Activated CD4-positive, CD25-positive, alpha-beta regulatory T cell treated with anti-CD3 and anti-CD28 coated beads, Interleukin-2, amount 50 U/mL, for 72 hours (primary cell): Measurements from ENCODE around the gene CD248.
"Not testable (repeated sequence)": the region's sequence is repeated elsewhere in the genome, so short reads cannot be mapped to it uniquely, and the experiment has no call there.

Source experiments
- DNase-seq: peaks from one replicate; pipeline ENCODE4 v3.0.0; 2021

CD248 gene

DNA sequence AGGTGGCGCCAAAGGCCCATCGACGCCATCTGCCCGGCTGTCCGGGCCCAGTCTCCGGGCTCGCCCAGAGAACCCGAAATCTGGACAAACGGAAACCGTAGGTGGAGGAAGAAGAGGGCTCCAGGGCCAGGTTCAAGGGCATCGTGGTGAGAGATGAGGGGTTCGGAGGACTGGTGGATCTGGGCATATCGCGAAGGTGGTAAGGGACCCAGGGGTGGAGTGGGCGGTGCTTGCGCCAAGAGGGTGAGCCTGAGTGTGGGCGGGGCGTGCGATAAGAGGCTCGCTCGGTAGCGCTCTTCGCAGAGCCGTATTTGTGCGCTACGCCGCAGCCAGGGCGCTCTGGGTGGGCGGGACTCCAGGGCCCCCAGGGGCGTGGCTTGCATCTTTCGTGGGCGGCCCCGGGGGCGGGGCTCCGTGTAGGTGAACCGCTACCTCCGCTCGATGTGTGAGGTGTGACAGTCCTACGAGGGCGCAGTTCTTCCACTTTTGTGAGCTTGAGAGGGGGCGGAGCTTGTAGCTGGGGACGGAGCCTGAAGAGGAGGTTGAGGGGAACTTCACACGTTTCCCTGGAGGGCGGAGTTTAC lies 4.8 kb downstream of the CD248 start:
- peak; percentile 91 for DNase-seq

- DNase-seq: no peak
Observed at GRCh38 chr11:66311470-66311964, 5.3 kb downstream of the CD248 start.

- not testable (repeated sequence) for DNase-seq
Observed at GRCh38 chr11:66310803-66311440, 5.9 kb downstream of the CD248 start.

DNA sequence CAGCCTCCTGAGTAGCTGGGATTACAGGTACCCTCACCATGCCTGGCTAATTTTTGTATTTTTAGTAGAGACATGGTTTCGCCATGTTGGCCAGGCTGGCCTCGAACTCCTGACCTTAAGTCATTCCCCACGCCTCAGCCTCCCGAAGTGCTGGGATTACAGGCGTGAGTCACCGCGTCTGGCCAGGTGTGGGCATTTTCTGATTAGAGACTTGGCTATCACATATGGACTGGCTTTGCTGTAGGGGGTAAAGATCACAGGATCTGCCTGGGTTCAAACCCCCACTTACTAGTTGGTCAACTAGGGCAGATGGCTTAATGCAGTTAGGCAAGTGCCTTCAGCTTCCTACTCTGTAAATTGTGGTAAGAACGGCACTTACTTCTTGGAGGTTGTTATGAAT lies 6.5 kb downstream of the CD248 start:
- no peak for DNase-seq

DNA sequence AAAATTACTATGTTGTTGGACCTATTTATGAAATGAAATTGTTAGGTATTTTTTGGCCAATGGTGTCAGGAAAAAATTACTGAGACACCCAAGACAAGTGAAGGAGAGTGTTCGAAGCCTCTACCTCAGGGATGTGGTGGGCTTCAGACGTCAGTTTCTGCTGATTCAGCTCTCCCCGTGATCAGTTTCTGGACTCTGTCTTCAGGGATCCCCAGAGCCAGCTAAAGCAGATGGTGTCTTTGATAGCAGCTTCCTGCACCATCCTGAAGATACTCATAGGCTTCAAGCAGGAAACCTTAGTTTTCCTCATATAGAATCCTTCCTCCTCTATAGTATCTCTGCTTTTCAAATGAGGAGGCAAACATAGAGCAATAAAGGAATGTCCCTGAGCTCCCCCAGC lies 7.4 kb downstream of the CD248 start:
- DNase-seq: no peak

GRCh38 chr11:66302656-66303055 lies 14.2 kb downstream of the CD248 start:
- DNase-seq: no peak

DNA sequence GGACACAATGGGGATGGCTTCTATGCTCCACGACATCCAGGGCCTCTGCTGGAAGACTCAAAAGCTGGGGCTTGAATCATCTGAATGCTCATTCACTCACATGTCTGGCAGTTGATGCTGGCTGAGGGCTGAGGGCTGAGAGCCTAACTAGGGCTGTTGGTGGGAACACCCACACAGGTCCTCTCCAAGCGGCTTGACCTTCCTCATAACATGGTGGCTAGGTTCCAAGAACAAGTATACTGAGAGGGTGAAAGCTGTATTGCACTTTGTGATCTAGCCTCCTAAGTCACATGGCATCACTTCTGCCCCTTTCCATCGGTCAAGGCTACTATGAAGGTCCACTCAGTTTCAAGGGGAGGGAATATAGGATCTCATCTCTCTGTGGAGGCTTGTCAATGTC lies 17.7 kb downstream of the CD248 start:
- no peak for DNase-seq

DNA sequence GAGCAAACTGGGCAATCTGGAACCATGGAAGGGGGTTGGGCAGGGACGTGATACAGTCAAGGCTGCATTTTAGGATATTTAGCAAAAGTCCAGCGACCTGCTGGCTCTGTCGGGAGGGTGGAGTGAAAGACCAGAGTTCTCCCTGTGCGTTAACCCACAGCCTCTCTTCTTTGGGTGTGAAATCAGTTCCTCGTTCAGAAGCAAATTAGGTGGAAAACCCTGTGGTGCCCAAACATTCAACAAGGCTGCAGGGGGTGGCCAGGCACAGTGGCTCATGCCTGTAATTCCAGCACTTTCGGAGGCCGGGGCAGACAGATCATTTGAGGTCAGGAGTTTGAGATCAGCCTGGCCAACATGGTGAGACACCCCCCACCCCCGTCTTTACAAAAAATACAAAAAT lies 19.2 kb downstream of the CD248 start:
- no peak for DNase-seq

DNA sequence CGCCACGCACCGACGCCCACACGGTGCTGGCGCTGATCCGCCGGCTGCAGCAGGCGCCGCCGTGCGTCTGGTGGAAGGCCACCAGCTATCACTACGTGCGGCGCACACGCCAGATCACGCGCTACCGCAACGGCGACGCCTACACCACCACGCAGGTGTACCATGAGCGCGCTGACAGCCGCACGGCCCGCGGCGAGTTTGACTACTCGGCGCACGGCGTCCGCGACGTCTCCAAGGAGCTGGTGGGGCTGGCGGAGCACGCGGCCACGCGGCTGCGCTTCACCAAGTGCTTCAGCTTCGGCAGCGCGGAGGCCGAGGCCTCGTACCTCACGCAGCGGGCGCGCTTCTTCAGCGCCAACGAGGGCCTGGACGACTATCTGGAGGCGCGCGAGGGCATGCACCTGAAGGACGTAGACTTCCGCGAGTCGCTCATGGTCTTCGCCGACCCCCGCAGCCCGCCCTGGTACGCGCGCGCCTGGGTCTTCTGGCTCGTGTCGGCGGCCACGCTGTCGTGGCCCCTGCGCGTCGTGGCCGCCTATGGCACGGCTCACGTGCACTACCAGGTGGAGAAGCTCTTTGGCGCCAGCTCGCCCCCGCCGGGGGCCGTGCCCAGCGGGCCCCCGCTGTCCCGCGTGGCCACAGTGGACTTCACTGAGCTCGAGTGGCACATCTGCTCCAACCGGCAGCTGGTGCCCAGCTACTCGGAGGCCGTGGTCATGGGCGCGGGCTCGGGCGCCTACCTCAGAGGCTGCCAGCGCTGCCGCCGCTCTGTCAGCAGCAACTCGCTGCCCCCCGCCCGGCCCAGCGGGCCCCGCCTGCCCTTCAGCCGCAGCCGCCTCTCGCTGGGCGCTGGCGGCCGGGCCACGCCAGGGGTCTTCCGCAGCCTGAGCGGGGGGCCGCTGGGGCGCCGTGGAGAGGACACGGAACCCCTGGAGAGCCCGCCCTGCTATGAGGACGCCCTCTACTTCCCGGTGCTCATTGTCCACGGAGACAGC lies 21.9 kb downstream of the CD248 start:
- no peak for DNase-seq

GRCh38 chr11:66293777-66294625 lies 22.8 kb downstream of the CD248 start:
- no peak for DNase-seq

DNA sequence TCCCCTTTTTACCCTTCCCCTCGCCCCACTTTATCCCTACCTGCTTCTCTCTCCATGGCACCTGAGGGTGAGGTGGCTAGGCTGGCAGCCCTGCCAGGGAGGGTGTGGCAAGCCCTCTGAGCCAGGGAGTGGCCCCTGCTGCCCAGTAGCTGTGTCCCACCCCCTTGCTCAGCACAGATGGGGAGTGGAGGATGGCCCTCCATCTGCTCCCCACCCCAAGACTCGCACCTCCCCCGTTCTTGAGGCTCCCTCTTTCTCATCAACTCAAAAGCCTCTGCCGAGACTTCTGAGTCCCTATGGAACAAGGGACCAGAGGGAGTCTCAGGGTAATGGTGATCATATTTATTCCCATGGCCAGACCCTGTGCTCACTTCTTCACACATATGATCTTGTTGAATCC lies 23.5 kb downstream of the CD248 start:
- DNase-seq: no peak

GRCh38 chr11:66292543-66293332 lies 24.1 kb downstream of the CD248 start:
- DNase-seq: no peak

DNA sequence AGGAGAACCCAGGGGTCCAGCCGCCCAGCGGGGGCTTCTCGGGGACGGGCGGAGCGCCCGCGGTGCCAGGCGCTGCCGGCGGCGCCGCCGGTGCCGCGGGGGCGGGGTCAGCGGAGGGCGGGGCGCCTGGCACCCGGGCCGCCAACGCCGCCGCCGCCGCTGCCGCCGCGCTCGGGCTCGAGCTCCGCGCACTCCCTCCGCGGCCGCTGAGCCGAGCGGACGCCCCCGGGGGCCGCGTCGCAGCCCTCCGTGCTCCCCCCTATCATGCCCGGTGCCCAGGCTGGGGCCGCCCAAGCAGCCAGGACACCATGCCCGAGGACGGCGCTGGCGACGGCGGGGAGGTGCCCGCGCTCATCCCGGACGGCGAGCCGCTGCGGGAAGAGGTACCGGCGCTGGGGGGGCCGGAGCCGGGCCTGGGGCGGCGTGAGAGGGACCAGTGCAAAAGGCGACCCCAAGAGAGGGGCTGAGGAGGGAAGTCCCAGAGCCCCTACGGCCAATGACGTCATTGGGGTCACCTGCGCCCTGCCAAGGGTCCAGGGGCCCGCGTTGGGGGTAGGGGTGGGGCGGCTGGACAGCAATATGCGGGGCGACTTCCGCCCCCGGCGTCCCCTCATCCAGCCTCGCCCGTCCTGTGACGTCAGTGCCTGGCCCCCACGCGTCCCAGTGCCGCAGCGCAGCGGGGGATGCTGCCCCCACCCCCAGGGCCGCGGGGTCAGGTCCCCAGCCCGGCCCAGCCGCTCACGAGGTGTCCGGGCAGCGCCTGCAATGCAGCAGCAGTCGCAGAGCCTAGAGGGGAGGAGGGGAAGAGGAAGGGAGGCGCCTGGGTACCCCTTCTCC lies 24.9 kb downstream of the CD248 start, which contains the start of gene TMEM151A:
Gene TMEM151A, plus strand, starts transcription at position 189 of the 837 bp plus-strand sequence. Its CDS starts 120 bp downstream, at position 309.
- DNase-seq: no peak

- no peak for DNase-seq
Observed at GRCh38 chr11:66291303-66291705, 25.5 kb downstream of the CD248 start.

GRCh38 chr11:66290330-66290621 lies 26.6 kb downstream of the CD248 start:
- DNase-seq: no peak

GRCh38 chr11:66289548-66290329 lies 27.1 kb downstream of the CD248 start:
- DNase-seq: peak; percentile 81

- peak; percentile 97 for DNase-seq
Observed at GRCh38 chr11:66288671-66289547, 27.9 kb downstream of the CD248 start, which contains the start of gene YIF1A. Gene YIF1A, minus strand, starts transcription at chr11:66289143. Its CDS starts 158 bp downstream, at chr11:66288985.

DNA sequence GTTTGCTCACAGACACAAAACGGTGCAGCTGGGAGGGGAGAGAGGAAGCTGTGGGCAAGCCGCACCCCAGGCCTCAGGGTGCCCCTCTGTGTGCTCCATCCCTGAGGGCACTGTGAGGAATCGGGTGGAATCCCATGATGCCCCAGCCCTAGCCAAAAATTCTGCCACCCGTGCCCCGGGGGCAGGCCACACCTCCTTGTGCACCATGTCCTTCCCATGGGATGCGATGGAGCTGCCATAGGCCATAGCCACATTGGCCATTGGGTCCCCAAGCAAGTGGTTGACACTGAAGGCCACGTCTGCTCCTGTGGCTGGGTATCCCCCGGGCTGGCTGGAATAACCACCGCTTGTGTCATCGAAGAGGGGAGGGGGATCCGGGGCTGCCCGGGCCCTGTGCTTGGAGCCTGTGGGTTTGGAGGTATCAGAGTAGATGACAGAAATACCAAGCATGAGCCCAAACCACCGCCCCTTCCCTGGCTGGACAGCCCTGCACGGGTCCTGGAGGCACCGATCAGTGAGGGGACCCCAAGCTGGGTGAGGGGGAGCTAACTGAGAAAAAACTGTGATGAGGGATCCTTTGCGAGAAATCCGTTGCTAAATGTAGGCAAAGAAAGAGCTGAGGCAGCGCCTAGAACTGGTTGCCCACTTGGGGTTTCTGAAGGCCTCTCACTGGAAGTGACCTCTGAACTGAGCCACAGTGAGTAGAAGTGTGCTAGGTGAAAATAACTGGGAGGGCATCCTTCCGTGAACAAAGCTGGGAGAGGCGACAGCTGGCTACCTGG lies 28.8 kb downstream of the CD248 start:
- DNase-seq: no peak
